Endometrial microvascular endothelial cells (primary cell): Measurements from ENCODE around the gene SDHA. TPM values are rescaled to one million over a fixed set of nuclear protein-coding genes. Genes with fewer than 3 reads are reported as not detected.
"Not testable (repeated sequence)": the region's sequence is repeated elsewhere in the genome, so short reads cannot be mapped to it uniquely, and the experiment has no call there.

Experiments used
- in situ Hi-C: cut with HindIII; loops from 2 replicates; pipeline ENCODE4 v1.10.0; 2017; ENCODE audit warnings: low sequenced_read_pairs, low pct_unique_long_range_greater_than_20kb; ENCODE audit errors: inconsistent ontology term
- total RNA-seq: library from RNA; depleted of rRNA; stranded (reverse); fragments of >200 nt; gene quantifications from one replicate; pipeline ENCODE4 v1.2.3, GENCODE V29; 2015; ENCODE audit errors: inconsistent ontology term

Gene SDHA
- total RNA-seq, 1 donor from 2014 or later, result 132 TPM

DNA sequence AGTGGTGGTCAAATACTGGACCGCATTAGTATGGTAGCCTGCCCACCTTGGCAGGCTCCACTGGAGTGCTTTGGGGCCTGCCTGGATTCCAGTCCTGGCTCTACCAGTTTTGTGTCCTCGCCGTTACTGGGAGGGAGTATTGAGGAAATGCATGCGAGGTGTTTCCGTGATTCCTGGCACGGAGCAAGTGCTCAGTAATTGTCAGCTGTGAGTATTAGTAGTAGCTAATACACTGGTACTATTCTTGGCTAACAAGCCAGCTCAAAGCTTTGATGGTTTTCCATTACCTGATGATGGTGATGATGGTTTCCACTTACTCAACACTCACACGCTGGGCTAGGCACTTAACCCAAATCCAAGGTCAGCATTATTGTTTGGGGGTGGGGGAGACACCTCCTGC, 56.2 kb downstream of the SDHA start:
- in situ Hi-C loops, result not testable (repeated sequence)

DNA sequence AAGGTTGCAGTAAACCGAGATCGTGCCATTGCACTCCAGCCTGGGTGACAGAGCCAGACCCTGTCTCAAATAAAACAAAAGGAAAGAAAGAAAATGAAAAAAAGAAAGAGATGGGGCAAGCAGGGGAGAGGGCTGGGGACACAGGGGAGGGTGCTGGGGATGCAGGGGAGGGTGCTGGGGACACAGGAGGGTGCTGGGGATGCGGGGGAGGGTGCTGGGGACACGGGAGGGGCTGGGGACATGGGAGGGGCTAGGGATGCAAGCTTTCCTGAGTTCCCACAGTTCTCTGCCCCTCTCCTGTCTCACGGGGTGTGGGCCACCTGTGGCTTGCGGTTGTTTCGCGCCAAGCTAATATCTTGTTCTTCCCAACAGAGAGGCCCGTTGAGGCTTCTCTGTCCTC, 60.5 kb downstream of the SDHA start:
- in situ Hi-C loops, result no loop called here

DNA sequence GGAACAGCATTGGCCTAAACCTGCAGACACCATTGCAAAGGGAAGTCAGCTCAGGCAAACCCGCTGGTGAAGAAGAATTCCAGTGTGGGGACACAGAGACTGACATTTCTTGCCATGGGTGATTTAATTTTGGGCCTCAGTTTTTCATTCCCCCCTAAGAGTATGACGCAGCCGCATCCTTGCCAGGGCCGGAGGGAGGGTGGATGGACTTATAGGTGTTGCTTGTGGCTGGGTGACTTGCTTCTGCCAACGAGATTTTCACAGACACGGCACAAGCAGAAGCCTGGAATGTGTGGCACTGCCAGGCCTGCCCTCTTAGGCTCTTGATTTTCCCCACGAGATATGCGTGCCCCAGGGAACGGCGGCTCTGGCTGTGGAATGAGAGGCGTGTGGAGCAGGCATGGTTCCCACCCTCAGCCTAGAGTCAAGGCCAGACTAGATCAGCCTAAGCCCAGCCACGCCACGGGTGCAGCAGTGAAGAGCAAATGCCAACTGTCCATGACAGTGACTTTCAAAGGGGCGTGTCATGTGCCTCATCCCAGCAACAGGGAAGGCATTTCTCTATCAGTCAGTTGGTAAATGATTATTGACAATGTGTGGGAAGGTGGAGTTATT, 61.0 kb downstream of the SDHA start:
- in situ Hi-C loops, result not testable (repeated sequence)

GRCh38 chr5:285991-286557, 68.0 kb downstream of the SDHA start:
- in situ Hi-C loops, result no loop called here

GRCh38 chr5:290200-290599, 72.1 kb downstream of the SDHA start:
- in situ Hi-C loops, result not testable (repeated sequence)

DNA sequence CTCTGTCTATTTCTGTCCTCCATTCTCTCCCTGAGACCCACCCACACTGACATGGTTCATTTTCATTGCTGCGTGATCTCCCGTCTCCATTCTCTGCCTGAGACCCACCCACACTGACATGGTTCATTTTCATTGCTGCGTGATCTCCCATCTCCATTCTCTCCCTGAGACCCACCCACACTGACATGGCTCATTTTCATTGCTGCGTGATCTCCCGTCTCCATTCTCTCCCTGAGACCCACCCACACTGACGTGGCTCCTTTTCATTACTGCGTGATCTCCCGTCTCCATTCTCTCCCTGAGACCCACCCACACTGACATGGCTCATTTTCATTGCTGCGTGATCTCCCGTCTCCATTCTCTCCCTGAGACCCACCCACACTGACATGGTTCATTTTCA, 73.2 kb downstream of the SDHA start:
- in situ Hi-C loops, result not testable (repeated sequence)

- in situ Hi-C loops, result not testable (repeated sequence)
Observed at GRCh38 chr5:294788-295187, 76.7 kb downstream of the SDHA start.

DNA sequence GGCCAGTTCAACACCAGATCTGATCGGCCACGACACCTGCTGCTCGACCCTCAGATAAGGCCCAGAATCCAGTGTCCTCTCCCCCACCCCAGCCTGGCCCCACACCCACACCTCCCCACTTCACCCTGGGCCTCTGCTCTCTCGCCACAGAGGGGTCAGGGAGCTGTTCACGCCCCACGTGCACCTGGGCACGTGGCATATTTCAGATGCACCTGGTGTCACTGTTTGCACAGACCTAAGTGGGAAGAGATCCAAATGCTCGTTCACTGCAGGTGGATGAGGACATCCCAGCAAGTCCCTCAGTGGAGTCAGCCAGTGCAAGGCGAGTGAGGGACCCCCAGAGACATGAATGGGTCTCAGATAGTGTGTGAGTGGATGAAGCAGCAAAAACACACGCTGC, 78.1 kb downstream of the SDHA start:
- in situ Hi-C loops, result not testable (repeated sequence)

DNA sequence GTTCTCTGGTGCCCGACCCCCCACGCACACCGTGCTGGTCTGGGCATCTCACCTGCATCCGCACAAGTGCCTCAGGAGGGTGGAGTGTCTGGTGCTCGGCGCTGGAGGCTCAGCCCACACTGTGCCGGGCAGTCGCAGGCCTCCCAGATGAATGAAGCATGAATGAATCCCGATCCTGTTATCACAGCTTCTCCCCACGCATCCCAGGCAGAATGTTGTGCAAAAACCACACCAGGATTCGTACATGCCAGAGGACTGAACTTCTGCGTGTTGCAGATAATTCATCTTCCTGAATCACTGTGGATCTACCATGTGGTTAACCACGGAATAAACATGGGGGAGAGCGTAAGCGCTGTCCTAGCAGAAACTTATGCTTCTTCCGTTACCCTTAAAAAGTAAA, 78.8 kb downstream of the SDHA start:
- in situ Hi-C loops, result not testable (repeated sequence)

- in situ Hi-C loops, result not testable (repeated sequence)
Observed at GRCh38 chr5:297448-297847, 79.3 kb downstream of the SDHA start.

GRCh38 chr5:297991-298736, 80.0 kb downstream of the SDHA start:
- in situ Hi-C loops, result not testable (repeated sequence)

DNA sequence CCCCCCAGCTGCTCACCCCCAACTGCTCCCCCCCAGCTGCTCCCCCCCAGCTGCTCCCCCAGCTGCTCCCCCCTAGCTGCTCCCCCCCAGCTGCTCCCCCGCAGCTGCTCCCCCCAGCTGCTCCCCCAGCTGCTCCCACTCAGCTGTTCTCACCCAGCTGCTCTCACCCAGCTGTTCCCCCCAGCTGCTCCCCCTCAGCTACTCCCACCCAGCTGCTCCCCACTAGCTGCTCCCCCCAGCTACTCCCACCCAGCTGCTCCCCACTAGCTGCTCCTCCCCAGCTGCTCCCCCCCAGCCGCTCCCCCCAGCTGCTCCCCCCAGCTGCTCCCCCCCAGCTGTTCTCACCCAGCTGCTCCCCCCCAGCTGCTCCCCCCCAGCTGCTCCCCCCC, 80.6 kb downstream of the SDHA start:
- in situ Hi-C loops, result no loop called here

GRCh38 chr5:299921-300320, 81.8 kb downstream of the SDHA start:
- in situ Hi-C loops, result not testable (repeated sequence)

DNA sequence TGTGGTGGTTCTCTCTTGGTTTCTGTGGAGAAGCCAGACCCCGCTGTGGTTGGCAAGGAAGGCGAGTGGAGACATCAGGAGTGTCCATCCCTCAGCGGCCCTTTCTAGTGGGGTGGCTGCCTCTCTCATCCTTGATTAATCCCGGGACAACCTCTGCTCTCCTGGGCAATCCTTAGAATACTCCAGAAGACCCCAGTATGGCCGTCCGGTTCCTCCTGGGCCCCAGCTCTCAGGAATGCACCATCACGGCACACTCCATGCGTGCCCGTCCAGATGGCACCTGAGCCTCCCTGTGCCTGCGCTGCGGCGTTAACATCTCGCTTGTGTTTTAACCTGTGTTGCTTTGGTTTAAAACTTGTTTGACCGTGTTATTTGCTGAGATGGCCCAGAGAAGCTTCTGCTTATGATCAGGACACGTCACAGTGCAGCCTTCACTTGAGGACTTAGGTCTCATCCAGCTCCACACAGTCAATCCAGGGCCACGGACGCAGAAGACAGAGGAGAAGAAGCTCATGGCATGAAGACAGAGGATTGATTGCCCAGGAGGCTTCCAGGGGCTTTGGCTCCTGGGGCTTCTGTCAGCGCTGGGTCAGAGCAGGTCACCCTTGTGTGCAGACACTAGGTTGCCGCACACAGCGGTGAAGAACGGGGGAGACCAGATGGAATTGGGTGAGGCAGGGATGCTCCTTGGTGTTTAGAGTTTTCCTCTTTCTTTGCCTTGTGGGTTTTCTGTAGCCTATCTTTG, 82.7 kb downstream of the SDHA start:
- in situ Hi-C loops, result not testable (repeated sequence)

- in situ Hi-C loops, result not testable (repeated sequence)
Observed at GRCh38 chr5:302416-302815, 84.3 kb downstream of the SDHA start.

DNA sequence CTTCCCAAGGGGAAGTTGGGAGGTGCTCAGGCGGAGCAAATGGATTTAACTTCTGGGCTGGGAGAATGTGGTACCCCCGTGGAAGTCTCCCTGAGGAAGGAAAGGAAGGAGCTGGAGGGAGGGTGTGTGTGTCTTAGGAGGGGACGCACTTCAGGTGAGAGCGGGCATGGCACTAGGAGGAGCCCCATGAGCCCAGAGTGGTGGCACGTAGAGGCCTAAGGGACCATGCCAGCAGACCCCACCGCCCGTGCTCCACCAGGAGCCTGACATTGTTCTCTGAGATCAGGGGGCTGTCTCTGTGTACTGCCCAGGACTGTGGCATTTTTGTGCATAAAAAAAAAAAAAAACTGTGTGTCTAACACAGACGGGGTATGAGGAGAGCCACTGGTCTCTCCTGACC, 84.8 kb downstream of the SDHA start:
- in situ Hi-C loops, result no loop called here

GRCh38 chr5:303741-304140, 85.6 kb downstream of the SDHA start:
- in situ Hi-C loops, result not testable (repeated sequence)

GRCh38 chr5:305050-305449, 86.9 kb downstream of the SDHA start:
- in situ Hi-C loops, result no loop called here

DNA sequence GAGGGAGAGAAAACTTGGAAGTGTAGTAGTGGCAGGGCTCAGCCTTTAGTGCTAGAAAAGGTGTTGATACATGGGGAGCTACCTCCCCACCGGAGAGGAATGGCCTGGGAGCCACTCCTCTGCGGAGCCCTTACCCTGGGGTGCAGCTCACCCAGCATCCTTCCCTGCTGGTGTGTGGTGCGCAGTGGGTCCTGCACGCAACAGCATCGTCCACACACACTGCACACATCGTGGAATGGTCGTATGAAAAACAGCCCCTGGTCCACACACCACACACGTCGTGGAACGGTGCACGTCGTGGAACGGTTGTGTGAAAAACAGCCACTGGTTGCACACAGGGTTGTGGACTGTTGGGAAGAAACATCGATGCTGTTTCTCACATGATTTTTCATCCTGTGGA, 87.3 kb downstream of the SDHA start:
- in situ Hi-C loops, result no loop called here
